PC-9 (cell line): ENCODE results near the gene PIP5K1A.

ENCODE experiments used
- EZH2 ChIP-seq: fragments of 200-600 bp; sonication (generic); IDR thresholded peaks from 2 replicates; pipeline ENCODE4 v1.8.0; 2017; ENCODE audit warnings: antibody characterized with exemption, low read depth
- TF ChIP-seq, protein P1 (sequence below): fragments of 200-600 bp; sonication (generic); conservative IDR thresholded peaks from 2 replicates; pipeline ENCODE4 v1.6.1; 2017; ENCODE audit warnings: mixed run types, antibody characterized with exemption, mild to moderate bottlenecking, moderate library complexity

DNA sequence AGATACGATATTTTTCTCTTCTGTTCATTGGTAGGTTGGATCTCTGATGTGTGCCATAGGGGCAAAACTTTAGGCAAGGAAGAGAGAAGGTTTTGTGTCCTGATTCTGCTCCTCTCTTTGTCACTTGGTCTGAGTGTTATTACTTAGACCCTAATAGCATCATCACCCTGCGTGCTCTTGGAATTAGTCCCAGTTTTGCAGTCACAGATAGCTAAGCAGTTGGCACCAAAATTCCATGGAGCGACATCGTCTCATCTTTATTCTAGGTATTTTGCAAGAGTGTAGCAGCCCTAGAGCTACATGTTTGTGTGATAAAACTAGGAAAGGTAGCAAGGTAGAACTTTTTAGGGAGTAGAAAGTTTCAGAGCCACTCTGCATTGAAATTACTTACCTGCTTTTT, 23.8 kb downstream of the PIP5K1A start:
- TF ChIP-seq, protein P1, sequence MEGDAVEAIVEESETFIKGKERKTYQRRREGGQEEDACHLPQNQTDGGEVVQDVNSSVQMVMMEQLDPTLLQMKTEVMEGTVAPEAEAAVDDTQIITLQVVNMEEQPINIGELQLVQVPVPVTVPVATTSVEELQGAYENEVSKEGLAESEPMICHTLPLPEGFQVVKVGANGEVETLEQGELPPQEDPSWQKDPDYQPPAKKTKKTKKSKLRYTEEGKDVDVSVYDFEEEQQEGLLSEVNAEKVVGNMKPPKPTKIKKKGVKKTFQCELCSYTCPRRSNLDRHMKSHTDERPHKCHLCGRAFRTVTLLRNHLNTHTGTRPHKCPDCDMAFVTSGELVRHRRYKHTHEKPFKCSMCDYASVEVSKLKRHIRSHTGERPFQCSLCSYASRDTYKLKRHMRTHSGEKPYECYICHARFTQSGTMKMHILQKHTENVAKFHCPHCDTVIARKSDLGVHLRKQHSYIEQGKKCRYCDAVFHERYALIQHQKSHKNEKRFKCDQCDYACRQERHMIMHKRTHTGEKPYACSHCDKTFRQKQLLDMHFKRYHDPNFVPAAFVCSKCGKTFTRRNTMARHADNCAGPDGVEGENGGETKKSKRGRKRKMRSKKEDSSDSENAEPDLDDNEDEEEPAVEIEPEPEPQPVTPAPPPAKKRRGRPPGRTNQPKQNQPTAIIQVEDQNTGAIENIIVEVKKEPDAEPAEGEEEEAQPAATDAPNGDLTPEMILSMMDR = no peak
- no peak for TF ChIP-seq EZH2
